HG03520 (cell line): ENCODE results near the gene AAMDC.
A peak's percentile ranks its signal among the peaks of the same experiment; 100 is the strongest.

ENCODE experiments used
- ATAC-seq: cut with Tn5 transposase; IDR thresholded peaks from one replicate; pipeline ENCODE4 v1.9.1; 2021; ENCODE audit warnings: mild to moderate bottlenecking, moderate library complexity; ENCODE audit not compliant: unreplicated experiment

Gene AAMDC

DNA sequence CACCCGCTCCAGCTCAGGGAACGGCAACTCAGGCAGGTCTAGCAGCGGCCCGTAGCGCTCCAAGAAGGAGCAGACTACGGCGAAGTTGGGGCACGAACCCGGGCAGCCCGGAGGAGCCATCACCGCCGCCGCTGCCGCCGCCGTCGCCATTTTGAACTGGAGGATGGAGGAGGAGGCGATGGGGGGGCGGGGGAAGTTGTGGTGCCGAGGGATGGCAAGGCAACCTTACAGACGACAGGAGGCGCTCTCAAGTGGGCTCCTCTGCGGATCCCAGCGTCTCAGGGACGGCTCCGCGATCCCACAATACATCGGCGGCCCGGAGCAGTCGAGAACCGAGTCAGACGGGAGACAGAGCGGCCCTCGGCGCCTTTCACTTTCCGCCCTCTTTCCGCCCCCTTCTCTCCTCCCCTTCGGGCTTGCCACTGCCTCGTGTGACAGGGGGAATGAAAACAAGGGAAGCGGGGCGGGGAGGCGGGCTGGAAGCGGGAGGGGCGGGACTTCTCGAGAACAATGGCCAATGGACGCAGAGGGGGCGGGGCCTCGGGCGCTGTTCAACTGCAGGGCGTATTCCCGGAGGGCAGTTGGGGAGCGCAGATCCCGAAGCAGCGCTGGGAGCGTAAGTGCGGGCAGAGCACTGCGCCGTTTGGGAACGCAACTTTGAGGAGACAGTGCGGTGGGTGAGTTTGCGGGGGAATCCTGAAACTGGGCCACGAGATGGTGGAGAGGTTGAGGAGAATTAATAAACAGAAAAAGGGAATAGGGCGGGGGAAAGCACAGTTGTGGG lies at the start of gene AAMDC, which contains the start of gene RSF1:
TSS of gene AAMDC (plus strand) at position 580 of the 784 bp plus-strand sequence. CDS start 21,353 bp downstream, outside the sequence.
TSS of gene RSF1 (minus strand) at position 158 of the 784 bp plus-strand sequence. CDS start at position 150, 8 bp downstream.
- ATAC-seq: peak; percentile 82

DNA sequence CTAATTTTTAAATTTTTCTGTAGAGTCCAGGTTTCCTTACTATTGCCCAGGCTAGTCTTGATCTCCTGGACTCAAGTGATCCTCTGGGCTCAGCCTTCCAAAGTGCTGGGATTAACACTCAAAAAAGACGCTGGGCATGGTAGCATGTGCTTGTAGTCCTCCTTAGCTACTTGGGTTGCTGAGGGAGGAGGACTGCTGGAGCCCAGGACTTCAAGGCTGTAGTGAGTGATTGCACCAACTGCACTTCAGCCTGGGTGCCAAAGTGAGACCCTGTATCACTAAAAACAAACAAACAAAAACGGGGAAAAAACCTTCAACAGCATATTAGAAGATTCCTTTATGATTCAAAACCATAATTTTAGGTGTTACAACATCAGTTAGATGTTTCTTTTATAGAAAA lies 45.0 kb upstream of the AAMDC start:
- ATAC-seq: no peak

DNA sequence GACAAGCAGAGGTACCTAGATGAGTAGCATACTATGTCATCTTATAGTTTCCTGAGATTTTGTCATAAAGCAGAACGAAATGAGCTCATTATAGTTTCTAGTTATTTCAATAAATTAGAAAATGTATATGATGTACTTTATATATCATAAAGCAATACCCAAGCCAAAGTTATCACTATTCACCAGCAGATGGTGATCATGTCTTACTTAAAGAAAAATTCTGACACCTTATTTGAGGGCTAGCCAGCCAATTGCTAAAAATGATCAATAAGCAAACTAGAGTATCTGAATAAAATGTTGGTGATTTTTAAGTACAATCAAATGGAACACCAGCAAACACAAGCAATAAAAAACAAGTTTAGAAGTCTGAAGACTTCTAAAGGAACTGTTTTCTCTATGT lies 44.5 kb upstream of the AAMDC start:
- no peak for ATAC-seq

DNA sequence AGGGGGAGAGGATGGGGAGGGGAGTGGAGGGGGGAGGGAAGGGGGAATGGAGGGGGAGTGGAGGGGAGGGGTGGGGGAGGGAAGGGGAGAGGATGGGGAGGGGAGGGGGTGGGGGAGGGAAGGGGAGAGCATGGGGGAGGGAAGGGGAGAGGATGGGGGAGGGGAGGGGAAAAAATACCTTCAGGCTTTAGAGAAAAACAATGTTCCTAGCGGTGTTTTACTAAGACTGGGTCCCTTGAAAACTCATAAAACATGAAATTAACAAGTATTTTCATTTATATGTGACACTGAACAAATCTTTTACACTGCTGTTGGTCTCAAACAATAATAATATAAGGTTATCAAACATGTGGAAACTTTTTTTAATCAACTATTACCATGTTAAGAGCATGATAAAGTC lies 42.8 kb upstream of the AAMDC start:
- ATAC-seq: no peak

DNA sequence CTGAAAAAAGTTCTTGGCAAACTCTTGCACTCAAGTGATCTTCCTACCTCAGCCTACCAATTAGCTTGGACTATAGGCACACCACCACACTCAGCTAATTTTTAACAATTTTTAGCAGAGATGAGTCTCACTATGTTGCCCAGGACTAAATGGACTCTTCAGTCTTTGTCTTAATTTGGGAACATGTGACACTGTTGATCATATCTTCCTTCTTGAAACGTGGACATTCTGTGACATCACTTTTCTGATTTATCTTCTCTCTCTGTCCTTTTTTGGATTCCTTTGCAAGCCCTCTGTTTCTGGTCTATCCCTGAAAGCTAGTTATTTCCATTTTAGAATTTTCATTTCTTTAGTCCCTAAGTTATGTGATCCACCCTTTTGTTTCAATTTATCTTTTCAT lies 42.4 kb upstream of the AAMDC start:
- ATAC-seq: no peak

DNA sequence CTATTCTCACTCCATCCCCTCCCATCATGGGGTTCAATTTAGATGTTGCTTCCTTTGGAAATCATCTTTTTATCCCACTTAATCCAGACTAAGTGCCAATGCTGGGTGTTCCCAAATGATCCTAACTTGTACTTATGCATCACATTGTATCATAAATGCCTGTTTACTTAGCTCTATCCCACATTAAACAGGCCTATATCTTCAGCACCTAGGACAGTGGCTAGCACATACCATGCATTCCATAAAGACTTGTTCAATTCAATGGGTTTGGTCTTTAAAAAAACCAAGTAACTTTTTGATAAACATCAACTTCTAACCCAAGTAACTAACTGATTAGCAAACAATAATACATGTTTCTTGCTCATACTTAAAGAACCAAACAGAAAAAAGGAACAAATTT lies 41.0 kb upstream of the AAMDC start:
- no peak for ATAC-seq

DNA sequence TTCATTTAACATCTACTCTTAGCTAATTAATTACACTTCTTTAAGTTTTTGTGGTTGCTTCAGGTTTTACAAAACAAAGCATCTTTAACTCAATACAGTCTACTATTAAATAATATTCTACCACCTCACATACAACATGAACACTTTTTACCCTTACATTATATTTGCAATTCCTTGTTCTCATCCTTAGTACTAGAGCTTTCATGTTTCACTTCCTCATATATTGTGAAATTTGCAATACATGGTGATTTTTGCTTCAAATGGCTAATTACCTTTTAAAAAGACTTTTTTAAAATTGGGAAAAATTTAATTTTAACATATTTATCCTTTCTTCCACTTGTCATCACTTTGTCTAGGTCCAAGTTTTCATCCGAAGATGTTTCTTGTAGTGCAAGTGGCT lies 37.9 kb upstream of the AAMDC start:
- no peak for ATAC-seq

DNA sequence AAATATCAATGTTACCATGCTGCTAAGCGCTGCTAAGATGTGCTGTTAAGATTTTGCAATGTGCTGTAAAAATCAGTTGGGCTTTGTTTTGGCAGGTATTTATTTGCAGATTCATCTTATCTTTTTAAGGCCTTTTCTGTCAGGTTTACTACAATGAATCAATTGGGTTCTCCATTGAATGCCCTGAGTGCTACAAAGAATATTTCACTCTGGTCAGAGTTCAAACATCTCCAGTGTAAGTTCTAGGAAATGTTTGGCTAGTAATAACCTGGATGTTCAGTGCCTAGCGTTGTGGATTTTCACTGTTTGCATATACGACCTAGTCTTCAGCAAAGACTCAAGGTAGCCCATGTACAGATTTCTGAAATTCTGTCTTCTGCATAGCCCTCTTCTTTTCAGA lies 36.4 kb upstream of the AAMDC start:
- no peak for ATAC-seq

DNA sequence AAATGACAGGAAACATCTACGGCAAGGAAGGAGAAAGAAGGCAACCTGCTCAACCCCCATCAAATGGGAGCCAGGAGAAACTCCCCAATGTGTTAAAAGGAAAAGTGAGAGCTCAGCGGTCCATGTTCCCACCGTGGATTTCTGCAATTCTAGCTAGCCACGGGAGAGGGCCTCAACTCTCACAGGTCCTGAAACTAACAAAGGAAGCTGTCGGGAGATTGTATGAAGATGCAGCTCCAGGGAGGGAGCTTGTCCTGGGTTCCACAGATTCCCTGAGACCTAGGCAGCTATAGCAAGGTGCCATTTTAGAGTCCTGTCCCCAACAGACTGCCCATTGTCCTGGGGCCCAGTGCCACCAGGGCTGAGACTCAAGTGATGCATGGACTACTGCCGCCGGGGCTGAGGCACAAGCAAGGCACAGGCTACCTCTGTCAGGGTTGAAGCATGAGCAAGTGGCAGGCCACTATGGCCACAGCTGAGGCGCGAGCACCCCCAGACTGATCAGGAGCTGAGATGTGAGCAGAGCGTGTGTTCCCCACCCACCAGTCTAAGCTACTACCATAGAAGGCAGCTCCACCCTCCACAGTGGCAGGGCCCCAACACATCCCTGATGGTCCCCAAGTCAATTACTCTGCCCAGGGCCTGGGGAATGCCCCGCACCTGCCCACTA lies 31.7 kb upstream of the AAMDC start:
- no peak for ATAC-seq

DNA sequence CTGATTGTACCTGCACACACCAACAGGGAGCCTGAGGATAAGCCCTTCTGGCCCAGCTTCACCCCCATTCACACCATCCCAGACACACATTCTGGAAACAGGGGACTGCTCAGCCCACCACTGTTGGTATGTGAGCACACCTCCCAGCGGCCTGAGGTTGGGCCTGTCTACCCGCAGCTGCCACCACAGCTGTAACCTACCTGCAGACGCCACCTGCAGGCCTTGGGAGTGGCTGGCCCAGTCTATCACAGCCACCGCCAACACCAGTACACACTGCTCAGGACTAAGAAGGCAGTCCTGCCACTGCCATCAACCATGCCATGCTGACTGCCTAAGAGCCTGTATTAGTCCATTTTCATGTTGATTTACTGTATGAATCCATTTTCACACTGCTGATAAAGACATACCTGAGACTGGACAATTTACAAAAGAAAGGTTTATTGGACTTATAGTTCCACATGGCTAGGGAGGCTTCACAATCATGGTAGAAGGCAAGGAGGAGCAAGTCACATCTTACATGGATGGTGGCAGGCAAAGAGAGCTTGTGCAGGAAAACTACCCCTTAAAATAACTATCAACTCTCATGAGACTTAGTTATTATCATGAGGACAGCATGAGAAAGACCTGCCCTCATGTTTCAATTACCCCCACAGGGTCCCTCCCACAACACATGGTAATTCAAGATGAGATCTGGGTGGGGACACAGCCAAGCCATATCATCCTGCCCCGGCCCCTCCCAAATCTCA lies 31.0 kb upstream of the AAMDC start:
- ATAC-seq: no peak

DNA sequence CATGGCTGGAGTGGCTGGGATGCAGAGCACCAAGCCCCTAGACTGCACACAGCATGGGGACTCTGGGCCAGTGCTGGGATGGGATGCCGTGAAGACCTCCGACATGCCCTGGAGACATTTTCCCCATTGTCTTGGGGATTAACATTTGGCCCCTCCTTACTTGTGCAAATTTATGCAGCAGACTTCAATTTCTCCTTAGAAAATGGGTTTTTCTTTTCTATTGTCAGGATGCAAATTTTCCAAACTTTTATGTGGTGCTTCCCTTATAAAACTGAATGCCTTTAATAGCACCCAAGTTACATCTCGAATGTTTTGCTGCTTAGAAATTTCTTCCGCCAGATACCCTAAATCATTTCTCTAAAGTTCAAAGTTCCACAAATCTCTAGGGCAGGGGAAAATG lies 29.6 kb upstream of the AAMDC start:
- ATAC-seq: no peak

DNA sequence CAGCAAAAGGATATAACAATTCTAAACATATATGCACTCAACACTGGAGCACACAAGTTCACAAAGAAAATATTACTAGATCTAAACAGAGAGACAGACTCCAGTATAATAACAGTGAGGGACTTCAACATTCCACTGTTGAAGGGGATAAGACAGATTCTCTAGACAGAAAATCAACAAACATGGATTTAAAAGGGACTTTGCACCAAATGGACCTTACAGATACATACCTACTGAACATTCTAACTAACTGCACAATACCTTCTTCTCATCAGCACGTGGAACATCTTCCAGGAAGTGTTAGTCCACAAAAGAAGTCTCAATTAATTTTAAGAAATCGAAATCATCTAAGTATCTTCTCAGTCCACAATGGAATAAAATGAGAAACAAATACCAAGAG lies 27.0 kb upstream of the AAMDC start:
- ATAC-seq: no peak

DNA sequence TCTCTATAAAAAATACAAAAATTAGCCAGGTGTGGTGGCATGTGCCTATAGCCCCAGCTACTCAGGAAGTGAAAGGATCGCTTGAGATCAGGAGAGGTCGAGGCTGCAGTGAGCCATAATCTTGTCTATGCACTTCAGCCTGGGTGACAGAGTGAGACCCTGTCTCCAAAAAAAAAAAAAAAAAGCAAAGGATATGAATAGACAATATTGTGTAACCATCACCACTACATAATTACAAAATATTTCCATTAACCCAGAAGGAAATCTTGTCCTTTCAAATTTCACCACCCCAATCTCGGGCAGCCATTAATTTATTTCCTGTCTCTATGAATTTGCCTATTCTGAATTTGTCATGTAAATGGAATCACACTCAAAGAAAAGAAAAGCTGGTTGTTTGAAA lies 21.6 kb upstream of the AAMDC start:
- no peak for ATAC-seq

DNA sequence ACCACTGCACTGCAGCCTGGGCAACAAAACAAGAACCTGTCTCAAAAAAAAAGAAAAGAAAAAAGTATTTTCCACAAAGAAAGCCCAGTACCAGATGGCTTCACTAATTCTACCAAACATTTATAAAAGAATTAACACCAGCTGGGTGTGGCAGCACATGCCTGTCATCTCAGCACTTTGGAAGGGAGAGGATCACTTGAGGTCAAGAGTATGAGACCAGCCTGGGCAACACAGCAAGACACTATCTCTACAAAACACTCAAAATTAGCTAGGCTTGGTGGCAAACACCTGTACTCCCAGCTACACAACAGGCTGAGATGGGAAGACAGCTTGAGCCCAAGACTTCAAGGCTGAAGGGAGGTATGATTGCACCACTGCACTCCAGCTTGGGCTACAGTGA lies 20.5 kb upstream of the AAMDC start:
- ATAC-seq: no peak

DNA sequence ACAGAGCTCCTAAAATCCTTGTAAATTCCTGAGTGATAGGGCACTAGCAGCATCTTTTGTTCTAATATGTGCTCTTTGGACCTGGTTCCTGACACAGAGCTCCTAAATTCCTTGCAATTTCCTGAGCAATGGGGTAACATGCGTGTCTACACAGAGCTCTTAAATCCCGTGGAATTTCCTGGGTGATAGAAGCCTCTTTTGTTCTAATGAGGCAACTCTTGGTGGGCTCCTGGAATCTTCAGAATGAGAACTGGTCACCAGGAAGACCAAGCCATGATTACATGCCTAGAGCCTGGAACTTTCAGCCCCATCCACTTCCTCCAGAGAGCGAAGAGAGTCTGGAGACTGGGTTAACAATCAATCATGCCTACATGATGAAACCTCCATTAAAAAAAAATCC lies 19.5 kb upstream of the AAMDC start:
- ATAC-seq: no peak

DNA sequence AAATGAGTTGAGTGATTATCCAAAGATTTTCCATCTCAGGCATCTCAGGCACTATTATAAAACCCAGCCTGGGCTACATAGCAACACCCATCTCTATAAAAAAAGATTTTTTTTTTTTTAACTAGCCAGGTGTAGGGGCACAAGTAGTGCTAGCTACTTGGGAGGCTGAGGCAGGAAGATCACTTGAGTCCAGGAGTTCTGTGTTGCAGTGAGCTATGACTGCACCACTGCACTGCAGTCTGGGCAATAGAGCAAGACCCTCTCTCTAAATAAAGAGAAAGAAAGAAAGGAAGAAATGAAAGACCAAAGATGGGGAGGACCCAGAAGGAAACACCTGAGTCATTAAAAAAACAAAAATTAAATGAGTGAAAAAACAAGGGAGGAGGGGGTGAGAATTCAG lies 14.5 kb upstream of the AAMDC start:
- no peak for ATAC-seq

DNA sequence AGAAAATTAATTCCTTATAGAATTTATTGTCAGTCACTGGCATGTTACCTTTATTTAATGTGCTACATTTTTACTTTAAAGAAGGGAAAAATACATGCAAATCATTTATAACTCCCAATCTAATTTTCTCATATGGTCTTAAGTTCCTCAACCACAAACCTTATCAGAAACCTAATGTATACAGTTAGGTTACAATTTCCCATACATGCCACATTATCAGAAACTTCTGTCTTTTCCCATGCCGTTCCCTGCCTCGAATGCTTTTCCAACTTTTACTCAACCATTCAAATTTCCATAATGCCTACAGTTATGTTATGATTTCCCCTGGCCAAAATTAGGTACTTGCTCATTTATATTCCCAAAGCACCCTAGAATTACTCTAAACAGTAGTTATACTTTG lies 14.0 kb upstream of the AAMDC start:
- ATAC-seq: no peak

DNA sequence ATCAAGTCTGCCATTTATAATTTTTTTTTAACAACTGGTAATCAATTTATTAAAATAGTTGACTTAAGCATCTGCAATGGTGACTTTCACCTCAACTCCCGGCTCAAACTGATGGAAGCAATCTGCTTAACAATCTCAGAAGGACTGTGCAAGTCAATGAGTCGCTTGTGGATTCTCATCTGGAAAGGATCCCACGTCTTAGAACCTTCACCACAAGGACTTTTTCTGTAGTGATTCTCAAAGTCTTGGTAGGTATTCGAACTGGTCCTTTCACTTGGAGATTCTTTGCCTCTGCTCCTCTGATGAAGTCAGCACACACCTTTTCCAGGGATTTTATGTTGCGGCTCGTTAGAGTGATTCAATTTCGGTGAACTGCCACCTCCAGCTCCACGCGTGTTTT lies 7.7 kb upstream of the AAMDC start:
- ATAC-seq: no peak

DNA sequence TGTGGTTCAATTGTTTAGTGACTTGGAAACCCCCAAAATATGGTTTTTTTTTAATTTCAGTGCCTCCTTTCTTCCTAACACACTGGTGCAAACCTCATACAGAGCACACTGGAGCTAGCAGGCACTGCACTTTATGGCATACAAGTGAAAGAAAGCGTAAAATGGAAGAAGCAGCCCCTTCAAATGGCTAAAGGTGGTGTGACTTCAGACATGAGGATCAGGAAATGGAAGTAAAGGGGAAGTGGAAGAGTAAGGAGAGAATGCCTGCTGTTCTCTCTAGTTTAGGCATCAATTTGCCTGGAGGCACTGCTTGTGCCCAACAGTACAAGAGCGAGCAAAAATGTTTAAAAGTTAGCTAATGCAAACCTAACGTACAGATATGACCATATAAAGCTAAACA lies 6.1 kb upstream of the AAMDC start:
- ATAC-seq: no peak

DNA sequence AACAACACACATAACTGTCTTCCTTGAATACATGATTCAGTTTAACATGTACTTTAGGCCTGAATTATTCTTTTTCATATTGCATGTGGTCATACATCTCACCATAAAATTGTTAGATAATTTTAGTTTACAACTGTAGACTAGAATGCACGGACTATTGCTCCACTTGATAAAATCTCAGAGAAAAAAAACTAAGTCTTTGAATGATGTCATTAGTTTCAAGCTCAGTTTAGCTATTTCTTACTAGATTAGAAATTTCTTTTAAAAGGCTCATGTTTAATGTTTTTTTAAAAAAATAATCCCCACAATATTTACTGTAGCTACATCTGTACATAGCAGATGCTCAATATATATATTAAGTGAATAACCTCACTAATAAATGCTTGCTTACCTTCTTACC lies 5.5 kb upstream of the AAMDC start:
- ATAC-seq: no peak

DNA sequence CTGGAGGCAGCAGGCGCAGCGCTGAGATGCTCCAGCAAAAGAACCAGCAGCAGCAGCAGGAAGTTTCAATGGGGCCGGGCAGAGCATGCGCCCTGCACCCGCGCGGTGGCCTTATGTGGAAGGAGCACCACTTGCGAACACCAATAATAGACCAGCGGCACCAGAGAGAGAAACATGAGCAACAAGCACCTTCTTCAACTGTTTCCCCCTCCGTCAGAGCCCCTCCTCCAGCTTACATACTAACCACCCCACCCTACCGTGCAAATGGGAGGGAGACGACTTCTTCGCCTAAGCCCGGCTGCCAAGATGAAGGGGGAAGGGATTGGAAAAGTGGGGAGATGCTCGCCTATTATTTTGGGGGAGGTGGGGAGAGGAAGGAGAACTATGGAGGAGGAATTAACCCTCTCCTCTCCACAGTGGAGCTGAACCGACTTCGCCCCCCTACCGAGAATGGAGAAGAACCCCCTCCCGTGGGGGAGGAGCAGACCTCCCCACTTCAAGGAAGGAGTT lies 1.5 kb upstream of the AAMDC start:
- ATAC-seq: peak; percentile 52
